Astrocyte of the spinal cord (primary cell): ENCODE data around the gene TWSG1.

ENCODE experiments used
- DNase-seq: peaks from one replicate; pipeline ENCODE4 v3.0.0; 2011; ENCODE audit warnings: low read depth, low spot score
- H3K4me3 ChIP-seq: 2 replicates; pipeline ENCODE4 v1.5.1; 2011; ENCODE audit warnings: low read depth, mild to moderate bottlenecking, low read length, moderate library complexity
- in situ Hi-C: cut with HindIII; loops from 2 replicates; pipeline ENCODE4 v1.10.0; 2017; ENCODE audit warnings: low sequenced_read_pairs
- TF ChIP-seq, protein P1 (sequence below): IDR thresholded peaks from 2 replicates; pipeline ENCODE4 v1.5.1; 2012; ENCODE audit warnings: low read depth, mild to moderate bottlenecking, low read length, inconsistent platforms

Gene TWSG1

DNA sequence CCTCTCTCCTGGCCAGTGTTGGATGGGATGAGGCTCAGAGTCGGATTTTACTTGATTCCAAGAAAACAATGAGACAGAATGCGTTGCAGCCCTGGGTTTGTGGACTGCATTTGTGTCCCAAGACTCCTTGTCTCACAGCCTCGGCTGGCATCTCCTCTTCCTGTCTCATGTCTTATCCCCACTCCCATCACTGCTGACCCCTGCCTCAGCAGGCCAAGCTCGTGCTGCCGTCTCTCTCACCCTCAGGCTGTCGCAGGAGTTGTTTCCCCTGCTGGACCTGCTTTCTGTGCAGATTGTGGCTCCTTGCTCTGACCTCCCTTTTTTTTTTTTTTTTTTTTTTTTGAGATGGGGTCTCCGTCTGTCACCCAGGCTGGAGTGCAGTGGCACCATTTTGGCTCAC is 70.6 kb downstream of the TWSG1 start:
- TF ChIP-seq, protein P1, sequence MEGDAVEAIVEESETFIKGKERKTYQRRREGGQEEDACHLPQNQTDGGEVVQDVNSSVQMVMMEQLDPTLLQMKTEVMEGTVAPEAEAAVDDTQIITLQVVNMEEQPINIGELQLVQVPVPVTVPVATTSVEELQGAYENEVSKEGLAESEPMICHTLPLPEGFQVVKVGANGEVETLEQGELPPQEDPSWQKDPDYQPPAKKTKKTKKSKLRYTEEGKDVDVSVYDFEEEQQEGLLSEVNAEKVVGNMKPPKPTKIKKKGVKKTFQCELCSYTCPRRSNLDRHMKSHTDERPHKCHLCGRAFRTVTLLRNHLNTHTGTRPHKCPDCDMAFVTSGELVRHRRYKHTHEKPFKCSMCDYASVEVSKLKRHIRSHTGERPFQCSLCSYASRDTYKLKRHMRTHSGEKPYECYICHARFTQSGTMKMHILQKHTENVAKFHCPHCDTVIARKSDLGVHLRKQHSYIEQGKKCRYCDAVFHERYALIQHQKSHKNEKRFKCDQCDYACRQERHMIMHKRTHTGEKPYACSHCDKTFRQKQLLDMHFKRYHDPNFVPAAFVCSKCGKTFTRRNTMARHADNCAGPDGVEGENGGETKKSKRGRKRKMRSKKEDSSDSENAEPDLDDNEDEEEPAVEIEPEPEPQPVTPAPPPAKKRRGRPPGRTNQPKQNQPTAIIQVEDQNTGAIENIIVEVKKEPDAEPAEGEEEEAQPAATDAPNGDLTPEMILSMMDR: no peak
- in situ Hi-C loops: no loop called here
- no peak for DNase-seq
- no peak overlapping the region for H3K4me3 ChIP-seq

DNA sequence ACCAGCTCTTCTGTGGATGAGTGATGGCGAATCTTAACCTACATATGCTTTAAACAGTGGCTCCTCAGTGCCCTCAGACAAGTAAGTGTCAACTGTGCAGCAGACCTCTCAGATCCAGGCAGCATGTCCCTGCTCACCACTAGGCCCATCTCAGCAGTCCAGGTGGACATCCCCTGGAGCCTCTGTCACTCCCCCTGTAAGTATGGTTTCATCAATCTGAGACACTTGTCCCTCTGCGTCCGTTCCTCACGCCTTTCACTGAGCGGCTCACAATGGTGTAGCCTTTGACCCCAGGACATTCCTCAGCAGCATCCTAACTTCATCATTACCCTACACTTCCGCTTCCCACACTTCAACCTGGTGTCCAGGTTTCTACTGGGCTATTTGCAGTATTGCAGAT is 71.4 kb downstream of the TWSG1 start:
- TF ChIP-seq, protein P1: no peak
- no peak overlapping the region for H3K4me3 ChIP-seq
- in situ Hi-C loops: no loop called here
- DNase-seq: no peak

DNA sequence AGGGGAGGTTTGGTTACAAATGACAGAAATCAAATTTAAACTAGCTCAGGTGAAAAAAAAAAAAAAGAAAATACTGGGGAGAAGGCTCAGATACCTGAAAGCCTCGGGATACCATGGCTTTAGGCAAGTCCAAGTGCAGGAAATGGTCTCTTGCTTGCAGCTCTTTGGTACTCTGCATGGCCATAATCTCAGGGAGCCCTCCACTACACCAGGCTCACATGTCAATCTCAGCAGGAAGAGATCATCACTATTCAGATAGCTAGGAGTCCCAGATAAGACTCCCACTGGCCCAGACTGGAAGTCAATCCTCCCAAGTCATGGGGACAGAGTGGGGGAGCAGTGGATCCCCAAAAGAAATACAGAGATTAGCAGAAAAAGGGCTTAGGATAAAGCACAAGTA is 75.9 kb downstream of the TWSG1 start:
- no peak for DNase-seq
- TF ChIP-seq, protein P1: no peak
- H3K4me3 ChIP-seq: no peak overlapping the region

DNA sequence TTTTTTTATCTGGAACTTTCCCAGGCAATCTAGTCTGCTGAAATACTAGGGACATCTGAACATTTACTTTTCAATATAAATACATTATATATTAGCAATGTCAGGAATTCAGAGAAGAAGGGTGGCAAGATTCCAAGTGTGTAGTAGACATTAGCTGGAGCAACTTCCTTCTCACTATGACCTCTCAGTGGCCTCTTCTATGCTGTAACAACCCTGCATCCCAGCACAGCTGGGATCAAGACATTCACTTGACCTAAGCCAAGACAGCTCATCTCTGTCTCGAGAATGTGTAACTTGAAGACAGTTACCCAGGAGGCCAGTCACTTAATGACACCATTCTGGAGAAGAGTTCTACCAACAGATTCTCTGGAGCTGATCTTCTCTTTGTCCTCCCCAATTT is 79.0 kb downstream of the TWSG1 start:
- peak; percentile 84 for DNase-seq
- no peak overlapping the region for H3K4me3 ChIP-seq
- TF ChIP-seq, protein P1: no peak
- in situ Hi-C loops: no loop called here

More for the DNA sequence above, 75.9 kb downstream of the TWSG1 start:
- in situ Hi-C loops: no loop called here

DNA sequence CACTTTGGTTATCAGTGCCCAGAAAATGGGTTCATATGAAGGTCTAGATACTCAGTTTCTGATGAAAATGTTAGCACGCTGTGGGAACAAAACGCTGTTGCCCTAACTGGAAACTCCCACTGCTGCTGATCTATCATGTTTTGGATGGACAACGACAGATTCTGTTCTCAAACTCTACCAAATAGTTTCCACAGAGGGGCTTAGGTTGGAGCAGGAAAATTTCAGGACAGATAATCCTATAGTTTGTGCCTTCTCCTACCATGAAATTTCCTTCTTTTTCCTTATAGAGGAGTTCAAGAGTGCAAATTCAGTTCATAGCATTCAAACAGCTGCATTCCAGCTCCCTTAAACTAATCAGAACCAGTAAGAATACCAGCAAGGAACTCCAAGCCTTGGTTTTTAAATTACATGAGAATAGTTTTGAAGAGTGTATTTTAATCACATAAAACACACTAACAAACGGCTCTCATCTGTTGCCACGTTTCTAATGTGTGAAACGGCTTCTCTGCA is 82.0 kb downstream of the TWSG1 start:
- DNase-seq: peak; percentile 17
- in situ Hi-C loops: no loop called here
- H3K4me3 ChIP-seq: no peak overlapping the region
- TF ChIP-seq, protein P1: no peak

DNA sequence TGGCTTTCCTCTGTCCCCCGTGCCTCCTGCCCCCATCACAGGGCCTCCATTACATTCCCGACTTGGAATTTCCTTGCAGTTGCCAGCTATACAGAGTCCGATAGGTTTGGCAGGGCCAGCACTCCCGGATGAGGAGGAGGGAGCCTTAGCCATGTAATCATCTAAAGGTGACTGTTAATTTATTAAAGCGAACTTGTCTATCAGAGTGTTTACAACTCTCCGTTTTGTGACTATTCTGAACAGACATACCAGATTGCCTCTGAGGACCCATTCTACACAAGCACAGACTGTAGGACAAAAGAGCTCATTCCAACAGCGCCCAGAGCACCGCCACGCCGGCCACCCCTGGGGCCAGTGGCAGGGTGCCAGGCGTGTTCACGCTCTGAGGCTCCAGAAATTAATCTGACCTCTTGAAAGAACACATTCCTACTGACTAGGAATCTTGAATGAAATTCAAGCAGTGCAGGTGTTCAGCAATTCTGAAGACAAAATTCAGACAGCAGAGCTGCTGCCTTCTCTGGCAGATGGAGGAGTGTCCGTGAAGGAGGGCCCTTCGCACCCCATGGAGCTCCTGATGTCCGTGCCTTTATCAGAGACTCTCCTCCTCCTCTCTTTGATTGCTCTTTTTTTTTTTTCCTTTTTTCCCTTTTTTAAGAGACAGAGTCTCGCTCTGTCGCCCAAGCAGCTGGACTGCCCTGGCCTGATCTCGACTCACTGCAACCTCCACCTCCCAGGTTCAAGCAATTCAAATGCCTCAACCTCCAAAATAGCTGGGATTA is 82.7 kb downstream of the TWSG1 start:
- no peak overlapping the region for H3K4me3 ChIP-seq
- DNase-seq: peak; percentile 74
- in situ Hi-C loops: no loop called here
- TF ChIP-seq, protein P1: no peak
